Right lobe of liver (tissue), 6 donors: ENCODE results near the gene FAM9C. TPM values are rescaled to one million over a fixed set of nuclear protein-coding genes. Genes with fewer than 3 reads are reported as not detected.
"Not testable (repeated sequence)": the region's sequence is repeated elsewhere in the genome, so short reads cannot be mapped to it uniquely, and the experiment has no call there.

ENCODE experiments used
- ATAC-seq, 4 donors: fragments of 200-7000 bp; cut with Tn5 transposase; one replicate each; pipeline ENCODE4 v1.9.1; 2020; ENCODE audit warnings: mild to moderate bottlenecking in 4 of 4, moderate library complexity in 4 of 4
- DNase-seq, 3 donors: peaks; one replicate each; pipeline ENCODE4 v3.0.0-alpha.2; 2020
- H3K27ac ChIP-seq, 3 donors: fragments of 200-600 bp; one replicate each; pipeline ENCODE4 v1.8.0; 2022
- H3K27me3 ChIP-seq, 2 donors: fragments of 200-600 bp; one replicate each; pipeline ENCODE4 v1.8.0; 2022
- H3K36me3 ChIP-seq, 4 donors: fragments of 200-600 bp; sonication (generic) in 1 of 4; one replicate each; pipeline versions ENCODE4 v1.5.1 to v1.8.0; 2017 to 2022; ENCODE audit warnings: control low read depth in 1 of 4
- H3K4me1 ChIP-seq, 4 donors: fragments of 200-600 bp; sonication (generic) in 1 of 4; one replicate each; pipeline versions ENCODE4 v1.5.1 to v1.8.0; 2017 to 2022; ENCODE audit warnings: control low read depth in 1 of 4
- H3K4me3 ChIP-seq, 3 donors: fragments of 200-600 bp; one replicate each; pipeline ENCODE4 v1.8.0; 2022
- H3K9me3 ChIP-seq, 4 donors: fragments of 200-600 bp; sonication (generic) in 1 of 4; one replicate each; pipeline versions ENCODE4 v1.5.1 to v1.8.0; 2017 to 2022; ENCODE audit warnings: control low read depth in 1 of 4
- CTCF ChIP-seq, 4 donors: fragments of 200-600 bp in 3 of 4; fragments of 450-650 bp in 1 of 4; IDR thresholded peaks; one replicate each; pipeline versions ENCODE4 v1.5.1 to v1.8.0; 2016 to 2022; ENCODE audit warnings: antibody characterized with exemption in 4 of 4, mild to moderate bottlenecking in 2 of 4
- POLR2A ChIP-seq: fragments of 450-650 bp; IDR thresholded peaks from one replicate; pipeline ENCODE4 v1.6.1; 2017; ENCODE audit warnings: antibody characterized with exemption, mild to moderate bottlenecking
- WGBS: methylation state at CpG from one replicate; pipeline ENCODE4 v1.1.6; 2018; ENCODE audit warnings: low coverage, low lambda C conversion rate; ENCODE audit not compliant: insufficient coverage; ENCODE audit errors: missing lambda C conversion rate; 5-methylcytosine and 5-hydroxymethylcytosine counted together
- intact Hi-C, 2 donors: fragments of 100-400 bp; cut with DNase I; formaldehyde crosslinking; loops; one replicate each; pipeline versions ENCODE4 v1.11.2 to v1.14.1; 2022
- total RNA-seq, 6 experiments: library from RNA; depleted of rRNA in 2 of 6; stranded (reverse); fragments of >200 nt in 2 of 6; fragmentation: NEBNext Ultra II Directional in 3 of 6; extraction: Animal tissue kit (Norgen Biotek cat#: 25700) in 3 of 6; gene quantifications; one replicate each; pipeline versions ENCODE4 v1.1.0 to v1.2.4, GENCODE V29; 2016 to 2023
- donor health status: DM: no; HTN: yes; CAD: no.
- donor health status: DM: no; HTN: no; CAD: no.
- donor health status: DM: no; HTN: no; CAD: no.
- donor health status: DM: no; HTN: yes; CAD: no.
- donor health status: DM: no; HTN: yes; CAD: no.

Gene FAM9C
- total RNA-seq, 6 experiments from 2014 or later: not detected

DNA sequence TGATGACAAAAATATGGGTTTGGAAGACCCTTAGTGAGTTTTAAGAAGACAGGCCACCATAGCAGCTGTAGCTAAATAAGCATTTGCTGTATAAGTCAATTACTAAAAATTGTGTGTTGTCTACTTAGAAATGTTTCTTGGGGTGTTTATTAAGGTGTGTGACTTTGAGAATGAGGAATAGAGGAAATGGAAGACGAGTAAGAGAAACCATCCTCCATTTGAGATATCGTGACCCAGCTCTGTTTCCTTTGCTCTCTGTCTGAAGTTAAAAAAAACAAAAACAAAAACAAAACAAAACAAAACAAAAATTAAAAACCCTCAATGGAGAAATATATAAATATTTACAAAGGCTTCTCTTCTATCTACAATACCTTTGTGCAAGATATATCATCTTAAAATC, 41.7 kb upstream of the FAM9C start:
- H3K27ac ChIP-seq: no peak overlapping the region
- 64% methylated on average over 2 of the region's 2 CpGs for WGBS
- ATAC-seq (no peak), DNase-seq (no peak)
- TF ChIP-seq CTCF (IDR thresholded peaks at IDR 0.05) (no peak), POLR2A (no peak)
- no peak overlapping the region for H3K4me3 ChIP-seq
- H3K9me3 ChIP-seq: no peaks in the 10 kb centered on the region
- H3K27me3 ChIP-seq: peaks cover 0 to 3% of the 10 kb centered on the region in 2 donors
- H3K36me3 ChIP-seq: no peaks in the 10 kb centered on the region
- intact Hi-C loops: no loop called here
- peaks cover 0 to 4% (median 0%) of the 10 kb centered on the region in 4 donors for H3K4me1 ChIP-seq

DNA sequence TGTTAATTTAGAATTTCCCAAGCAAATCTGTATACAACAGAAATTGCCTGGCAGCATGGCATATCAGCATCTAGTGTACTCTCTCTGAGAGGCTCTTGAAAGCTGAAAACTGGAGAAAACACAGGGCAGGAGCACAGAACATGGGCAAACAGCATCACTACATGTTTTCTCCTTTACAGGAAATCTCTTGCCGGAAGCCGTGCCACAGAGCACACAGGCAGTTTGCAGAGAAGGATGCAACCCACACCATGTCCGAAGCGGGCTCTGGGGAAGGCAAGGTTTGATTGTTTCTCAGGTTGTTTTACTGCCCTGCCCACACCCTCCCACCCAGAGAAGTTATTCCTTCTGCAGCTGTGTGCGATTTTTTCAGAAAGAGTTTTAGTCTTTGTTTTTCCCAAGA, 41.1 kb upstream of the FAM9C start:
- no peak overlapping the region for H3K4me3 ChIP-seq
- no peaks in the 10 kb centered on the region for H3K9me3 ChIP-seq
- intact Hi-C loops: no loop called here
- TF ChIP-seq CTCF (IDR thresholded peaks at IDR 0.05): no peak
- TF ChIP-seq POLR2A: no peak
- no peak overlapping the region for H3K27ac ChIP-seq
- no peak for ATAC-seq
- no peak for DNase-seq
- no peaks in the 10 kb centered on the region for H3K36me3 ChIP-seq
- WGBS: 44% methylated on average over 1 of the region's 5 CpGs
- H3K27me3 ChIP-seq: peaks cover 0 to 3% of the 10 kb centered on the region in 2 donors
- peaks cover 0 to 1% (median 0%) of the 10 kb centered on the region in 4 donors for H3K4me1 ChIP-seq

DNA sequence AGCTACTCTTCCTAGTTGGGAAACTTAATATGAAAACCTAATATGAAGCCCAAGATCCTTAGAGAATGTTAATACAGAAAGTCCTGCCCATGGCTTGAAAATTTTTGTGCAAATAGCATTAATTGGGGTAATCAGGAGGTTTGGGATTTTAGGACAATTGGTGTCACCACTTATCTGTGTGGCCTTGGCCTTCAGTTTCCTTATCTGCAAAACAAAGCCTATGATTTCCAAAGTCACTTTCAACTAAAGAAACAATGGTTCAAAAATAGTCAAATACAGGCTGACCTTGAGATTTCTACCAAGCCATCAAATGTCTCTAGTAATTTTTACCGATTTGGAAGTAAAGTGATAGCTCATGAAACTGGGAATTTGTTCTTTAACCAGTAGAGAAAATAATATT, 40.2 kb upstream of the FAM9C start:
- intact Hi-C loops: no loop called here
- Histone ChIP-seq H3K4me1 (no peaks in the 10 kb centered on the region), H3K4me3 (no peak overlapping the region)

DNA sequence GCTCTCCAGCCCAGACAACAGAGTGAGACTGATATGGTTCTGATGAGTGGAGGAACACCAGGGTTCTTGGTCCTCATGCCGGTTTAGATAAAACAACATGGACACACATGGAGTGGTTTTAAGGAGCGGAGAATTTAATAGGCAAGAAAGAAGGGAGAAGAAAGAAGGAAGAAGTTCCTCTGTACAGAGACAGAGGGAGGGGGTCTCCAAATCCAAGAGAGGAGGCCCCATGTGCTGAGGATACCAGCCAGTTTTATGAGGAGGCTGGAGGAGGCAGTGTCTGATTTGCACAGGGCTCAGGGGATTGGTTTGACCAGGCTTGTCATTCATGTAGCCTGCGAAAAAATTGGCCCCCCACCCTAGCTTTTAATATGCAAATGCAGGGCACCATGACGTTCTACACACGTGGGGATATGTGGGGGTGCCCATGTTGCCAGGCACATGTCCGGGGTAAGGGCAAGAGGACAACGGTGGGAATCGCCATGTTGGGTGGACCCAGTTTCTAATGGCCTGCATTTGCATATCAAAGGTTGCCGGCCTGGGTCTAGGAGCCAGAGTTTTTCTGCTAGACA, 39.4 kb upstream of the FAM9C start:
- H3K27ac ChIP-seq, H3K36me3 ChIP-seq, H3K4me3 ChIP-seq, DNase-seq, H3K27me3 ChIP-seq, H3K4me1 ChIP-seq, ATAC-seq, intact Hi-C loops, H3K9me3 ChIP-seq: not testable (repeated sequence)
- WGBS: 86% methylated on average over 9 of the region's 9 CpGs

More for the DNA sequence above, 40.2 kb upstream of the FAM9C start:
- TF ChIP-seq POLR2A (no peak), CTCF (IDR thresholded peaks at IDR 0.05) (no peak)
- no peaks in the 10 kb centered on the region for H3K9me3 ChIP-seq
- H3K36me3 ChIP-seq: no peaks in the 10 kb centered on the region
- peaks cover 0 to 3% of the 10 kb centered on the region in 2 donors for H3K27me3 ChIP-seq
- no peak for DNase-seq
- no peak for ATAC-seq
- H3K27ac ChIP-seq: no peak overlapping the region
- 44% methylated on average over 1 of the region's 1 CpG for WGBS

DNA sequence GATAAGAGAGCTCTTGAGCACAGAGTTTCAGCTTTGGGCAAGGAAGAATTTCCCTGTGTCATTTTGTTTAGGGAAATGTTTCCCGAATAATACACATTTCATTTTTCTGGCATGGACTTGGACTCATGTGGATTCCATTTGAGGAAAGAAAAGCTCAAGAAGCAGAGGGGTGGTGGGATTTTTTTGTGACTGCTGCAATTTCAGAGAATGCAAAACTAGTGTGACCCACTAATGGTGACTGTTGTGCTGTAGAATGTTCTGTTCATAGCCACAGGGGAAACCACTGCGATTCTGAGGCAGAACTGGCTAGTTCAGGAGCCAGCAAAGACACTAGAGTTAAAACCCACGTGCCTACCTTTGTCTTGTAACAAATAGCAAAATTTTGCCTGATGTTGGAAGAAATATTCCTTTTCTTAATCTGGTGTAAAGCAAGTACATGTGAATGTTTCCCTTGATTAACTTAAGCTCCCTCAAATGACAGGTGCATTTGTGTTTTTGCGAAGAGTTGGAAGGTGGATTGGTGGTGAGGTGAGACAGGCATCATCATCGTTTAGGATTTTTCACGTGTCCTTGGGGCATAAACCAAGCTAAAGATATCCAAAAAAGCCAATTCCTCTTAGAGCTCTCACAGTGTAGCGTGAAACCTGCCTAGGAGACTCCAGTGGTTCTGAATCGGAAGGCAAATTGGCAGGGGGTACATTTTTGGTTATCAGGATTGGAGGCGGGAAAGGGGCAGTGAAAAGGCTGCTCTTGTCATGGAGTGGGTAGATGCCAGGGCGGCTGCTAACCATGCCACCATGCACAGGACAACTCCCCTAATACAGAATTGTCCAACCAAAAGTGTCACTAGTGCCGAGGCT, 38.0 kb upstream of the FAM9C start:
- TF ChIP-seq POLR2A: no peak
- no peak for TF ChIP-seq CTCF (IDR thresholded peaks at IDR 0.05)
- Histone ChIP-seq H3K36me3 (no peaks in the 10 kb centered on the region), H3K27me3 (peaks cover 0 to 3% of the 10 kb centered on the region in 2 donors), H3K9me3 (no peaks in the 10 kb centered on the region), H3K27ac (no peak overlapping the region), H3K4me3 (no peak overlapping the region), H3K4me1 (no peaks in the 10 kb centered on the region)
- DNase-seq: no peak
- no peak for ATAC-seq
- intact Hi-C loops: no loop called here
- 66% methylated on average over 10 of the region's 11 CpGs for WGBS
